ENCODE results near the gene ASB16. TPM values are rescaled to one million over a fixed set of nuclear protein-coding genes. Genes with fewer than 3 reads are reported as not detected.

ASB16 gene
- total RNA-seq, 1 experiment from 2014 or later, result not detected

GRCh38 chr17:44187131-44187899 is 16.8 kb downstream of the ASB16 start:
- no peak for TF ChIP-seq CTCF (IDR thresholded peaks at IDR 0.05; ENCODE audit: unreplicated experiment)
- ChIA-PET POLR2A (interaction anchor here (0.6 to 4.8 kb wide), 30 partner anchors 11 to 960 kb away, joined by 3 to 51 read pairs (median 6); partner anchors contain the start of genes ASB16, ATXN7L3, G6PC3 and GRN), CTCF (interaction anchor here (0.6 to 2.8 kb wide), 6 partner anchors 10 to 72 kb away, joined by 3 to 17 read pairs (median 4); no protein-coding TSS in a partner anchor)
- peaks cover 17% of the 10 kb centered on the region for H3K4me1 Mint-ChIP-seq (ENCODE audit: insufficient read depth, unreplicated experiment)
- H3K4me3 Mint-ChIP-seq (ENCODE audit: unreplicated experiment), result peak overlapping the region; percentile 100
- H3K27ac Mint-ChIP-seq (ENCODE audit: low read depth, unreplicated experiment), result peak overlapping the region; percentile 99
- H3K9me3 Mint-ChIP-seq (ENCODE audit: unreplicated experiment), result no peaks in the 10 kb centered on the region
- no TSS peak for BruUV-seq (replicated peaks)
- no peaks in the 10 kb centered on the region for H3K27me3 Mint-ChIP-seq (ENCODE audit: insufficient read depth, unreplicated experiment)
- peak; percentile 29 for DNase-seq (ENCODE audit: unreplicated experiment)
- intact Hi-C loops (cut with micrococcal nuclease), result no loop called here
- peaks cover 46% of the 10 kb centered on the region for H3K36me3 Mint-ChIP-seq (ENCODE audit: insufficient read depth, unreplicated experiment)

- TF ChIP-seq CTCF (IDR thresholded peaks at IDR 0.05; ENCODE audit: unreplicated experiment), result no peak
- Mint-ChIP-seq H3K36me3 (ENCODE audit: insufficient read depth, unreplicated experiment) (peaks cover 52% of the 10 kb centered on the region), H3K27me3 (ENCODE audit: insufficient read depth, unreplicated experiment) (no peaks in the 10 kb centered on the region), H3K27ac (ENCODE audit: low read depth, unreplicated experiment) (no peak overlapping the region), H3K9me3 (ENCODE audit: unreplicated experiment) (no peaks in the 10 kb centered on the region), H3K4me3 (ENCODE audit: unreplicated experiment) (peak overlapping the region; percentile 100), H3K4me1 (ENCODE audit: insufficient read depth, unreplicated experiment) (peaks cover 17% of the 10 kb centered on the region)
- intact Hi-C loops (cut with micrococcal nuclease), result no loop called here
- ChIA-PET CTCF (interaction anchor here (0.6 to 0.7 kb wide), 3 partner anchors 14 to 36 kb away, joined by 3 to 4 read pairs (median 3); no protein-coding TSS in a partner anchor), POLR2A (interaction anchor here (0.6 to 4.8 kb wide), 5 partner anchors 11 to 142 kb away, joined by 3 to 51 read pairs (median 4); partner anchors contain the start of genes ATXN7L3 and UBTF)
- no peak for DNase-seq (ENCODE audit: unreplicated experiment)
- BruUV-seq (replicated peaks), result no TSS peak
Observed at GRCh38 chr17:44188576-44189403, 18.3 kb downstream of the ASB16 start.

GRCh38 chr17:44190481-44190880 is 20.0 kb downstream of the ASB16 start:
- Mint-ChIP-seq H3K9me3 (ENCODE audit: unreplicated experiment) (no peaks in the 10 kb centered on the region), H3K36me3 (ENCODE audit: insufficient read depth, unreplicated experiment) (peaks cover 63% of the 10 kb centered on the region), H3K27me3 (ENCODE audit: insufficient read depth, unreplicated experiment) (no peaks in the 10 kb centered on the region), H3K27ac (ENCODE audit: low read depth, unreplicated experiment) (no peak overlapping the region), H3K4me3 (ENCODE audit: unreplicated experiment) (no peak overlapping the region), H3K4me1 (ENCODE audit: insufficient read depth, unreplicated experiment) (peaks cover 11% of the 10 kb centered on the region)
- no peak for TF ChIP-seq CTCF (IDR thresholded peaks at IDR 0.05; ENCODE audit: unreplicated experiment)
- intact Hi-C loops (cut with micrococcal nuclease), result no loop called here
- POLR2A ChIA-PET, result interaction anchor here (0.8 to 1.7 kb wide), 3 partner anchors 8 to 134 kb away, joined by 3 to 6 read pairs (median 4); partner anchors contain the start of gene SLC25A39
- CTCF ChIA-PET, result interaction anchor here (0.6 kb wide), 1 partner anchor 109 kb away, joined by 3 read pairs; no protein-coding TSS in a partner anchor
- no TSS peak for BruUV-seq (replicated peaks)
- no peak for DNase-seq (ENCODE audit: unreplicated experiment)

Data from MCF 10A (cell line).